ENCODE data around the gene PLXNA4. TPM values are rescaled to one million over a fixed set of nuclear protein-coding genes. Genes with fewer than 3 reads are reported as not detected.

Gene PLXNA4
- total RNA-seq, 1 experiment from 2014 or later: not detected

- TF ChIP-seq JUND (IDR thresholded peaks at IDR 0.05) (no peak), ELF1 (IDR thresholded peaks at IDR 0.05; ENCODE audit: borderline replicate concordance, low read depth) (no peak), YY1 (IDR thresholded peaks at IDR 0.05; ENCODE audit: extremely low read depth, insufficient replicate concordance, low read depth, low read length) (no peak), ZFX (IDR thresholded peaks at IDR 0.05) (no peak), POLR2AphosphoS5 (IDR thresholded peaks at IDR 0.05; ENCODE audit: low read depth, low read length) (no peak), EZH2phosphoT487 (IDR thresholded peaks at IDR 0.05; ENCODE audit: borderline replicate concordance) (no peak), EGR1 (IDR thresholded peaks at IDR 0.05; ENCODE audit: low read depth) (no peak), POLR2A (IDR thresholded peaks at IDR 0.05; ENCODE audit: borderline replicate concordance, extremely low read depth, insufficient read depth, insufficient read length) (no peak), CBX3 (IDR thresholded peaks at IDR 0.05; ENCODE audit: low read depth) (no peak), CTCF (IDR thresholded peaks at IDR 0.05 in 2 of 3, conservative IDR thresholded peaks at IDR 0.05 in 1 of 3; ENCODE audit: borderline replicate concordance in 1 of 3, insufficient read depth in 1 of 3, low read depth in 2 of 3, low read length in 2 of 3) (no peak), RAD21 (IDR thresholded peaks at IDR 0.05; ENCODE audit: low read depth) (no peak), MAX (IDR thresholded peaks at IDR 0.05) (no peak), TCF7L2 (IDR thresholded peaks at IDR 0.05; ENCODE audit: borderline replicate concordance, extremely low read depth, insufficient read depth, insufficient read length) (no peak)
- TF ChIP-seq, protein P1, sequence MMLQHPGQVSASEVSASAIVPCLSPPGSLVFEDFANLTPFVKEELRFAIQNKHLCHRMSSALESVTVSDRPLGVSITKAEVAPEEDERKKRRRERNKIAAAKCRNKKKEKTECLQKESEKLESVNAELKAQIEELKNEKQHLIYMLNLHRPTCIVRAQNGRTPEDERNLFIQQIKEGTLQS (IDR thresholded peaks at IDR 0.05): no peak
- TF ChIP-seq, protein P2, sequence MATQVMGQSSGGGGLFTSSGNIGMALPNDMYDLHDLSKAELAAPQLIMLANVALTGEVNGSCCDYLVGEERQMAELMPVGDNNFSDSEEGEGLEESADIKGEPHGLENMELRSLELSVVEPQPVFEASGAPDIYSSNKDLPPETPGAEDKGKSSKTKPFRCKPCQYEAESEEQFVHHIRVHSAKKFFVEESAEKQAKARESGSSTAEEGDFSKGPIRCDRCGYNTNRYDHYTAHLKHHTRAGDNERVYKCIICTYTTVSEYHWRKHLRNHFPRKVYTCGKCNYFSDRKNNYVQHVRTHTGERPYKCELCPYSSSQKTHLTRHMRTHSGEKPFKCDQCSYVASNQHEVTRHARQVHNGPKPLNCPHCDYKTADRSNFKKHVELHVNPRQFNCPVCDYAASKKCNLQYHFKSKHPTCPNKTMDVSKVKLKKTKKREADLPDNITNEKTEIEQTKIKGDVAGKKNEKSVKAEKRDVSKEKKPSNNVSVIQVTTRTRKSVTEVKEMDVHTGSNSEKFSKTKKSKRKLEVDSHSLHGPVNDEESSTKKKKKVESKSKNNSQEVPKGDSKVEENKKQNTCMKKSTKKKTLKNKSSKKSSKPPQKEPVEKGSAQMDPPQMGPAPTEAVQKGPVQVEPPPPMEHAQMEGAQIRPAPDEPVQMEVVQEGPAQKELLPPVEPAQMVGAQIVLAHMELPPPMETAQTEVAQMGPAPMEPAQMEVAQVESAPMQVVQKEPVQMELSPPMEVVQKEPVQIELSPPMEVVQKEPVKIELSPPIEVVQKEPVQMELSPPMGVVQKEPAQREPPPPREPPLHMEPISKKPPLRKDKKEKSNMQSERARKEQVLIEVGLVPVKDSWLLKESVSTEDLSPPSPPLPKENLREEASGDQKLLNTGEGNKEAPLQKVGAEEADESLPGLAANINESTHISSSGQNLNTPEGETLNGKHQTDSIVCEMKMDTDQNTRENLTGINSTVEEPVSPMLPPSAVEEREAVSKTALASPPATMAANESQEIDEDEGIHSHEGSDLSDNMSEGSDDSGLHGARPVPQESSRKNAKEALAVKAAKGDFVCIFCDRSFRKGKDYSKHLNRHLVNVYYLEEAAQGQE (IDR thresholded peaks at IDR 0.05; ENCODE audit: low read depth): no peak
- TF ChIP-seq, protein P3, sequence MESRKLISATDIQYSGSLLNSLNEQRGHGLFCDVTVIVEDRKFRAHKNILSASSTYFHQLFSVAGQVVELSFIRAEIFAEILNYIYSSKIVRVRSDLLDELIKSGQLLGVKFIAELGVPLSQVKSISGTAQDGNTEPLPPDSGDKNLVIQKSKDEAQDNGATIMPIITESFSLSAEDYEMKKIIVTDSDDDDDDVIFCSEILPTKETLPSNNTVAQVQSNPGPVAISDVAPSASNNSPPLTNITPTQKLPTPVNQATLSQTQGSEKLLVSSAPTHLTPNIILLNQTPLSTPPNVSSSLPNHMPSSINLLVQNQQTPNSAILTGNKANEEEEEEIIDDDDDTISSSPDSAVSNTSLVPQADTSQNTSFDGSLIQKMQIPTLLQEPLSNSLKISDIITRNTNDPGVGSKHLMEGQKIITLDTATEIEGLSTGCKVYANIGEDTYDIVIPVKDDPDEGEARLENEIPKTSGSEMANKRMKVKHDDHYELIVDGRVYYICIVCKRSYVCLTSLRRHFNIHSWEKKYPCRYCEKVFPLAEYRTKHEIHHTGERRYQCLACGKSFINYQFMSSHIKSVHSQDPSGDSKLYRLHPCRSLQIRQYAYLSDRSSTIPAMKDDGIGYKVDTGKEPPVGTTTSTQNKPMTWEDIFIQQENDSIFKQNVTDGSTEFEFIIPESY (IDR thresholded peaks at IDR 0.05; ENCODE audit: extremely low read depth, insufficient replicate concordance, low read length): no peak
- no peaks in the 10 kb centered on the region for H3K79me2 ChIP-seq (ENCODE audit: insufficient read depth, low read length)
- DNase-seq (ENCODE audit: low read depth, low spot score): no peak
- no peak overlapping the region for H2AFZ ChIP-seq (ENCODE audit: low read depth, low read length, poor library complexity, severe bottlenecking)
- H3K4me1 ChIP-seq (ENCODE audit: control insufficient read depth in 1 of 2, insufficient read depth in 2 of 2, low read length in 2 of 2): no peaks in the 10 kb centered on the region
- no TSS peak for BruUV-seq (replicated peaks)
- H3K27me3 ChIP-seq (ENCODE audit: insufficient read depth, low read length): peaks cover 57% of the 10 kb centered on the region; the same call in 1 of the 2 replicates
- no peak for ATAC-seq
- RAD21 ChIA-PET (ENCODE audit: low non-redundant PET in 1 of 2, low total read pairs in 2 of 2, uncharacterized antibody in 2 of 2, unreplicated experiment in 2 of 2): no interaction called here
- intact Hi-C loops (cut with micrococcal nuclease): no loop called here
- no peak overlapping the region for H3K4me2 ChIP-seq (ENCODE audit: low read length)
- no peak overlapping the region for H3K9ac ChIP-seq (ENCODE audit: low read length)
- H4K20me1 ChIP-seq (ENCODE audit: insufficient read depth): no peaks in the 10 kb centered on the region
- CTCF ChIA-PET: no interaction called here
- no peak overlapping the region for H3K4me3 ChIP-seq (replicated peaks in 1 of 2; ENCODE audit: low read depth in 1 of 2, low read length in 2 of 2)
- H3K9me3 ChIP-seq (ENCODE audit: control insufficient read depth in 1 of 2, insufficient read depth in 1 of 2, low read depth in 1 of 2, low read length in 2 of 2): no peaks in the 10 kb centered on the region
- H3K27ac ChIP-seq (ENCODE audit: low read depth, low read length): no peak overlapping the region
- H3K36me3 ChIP-seq (ENCODE audit: control insufficient read depth in 1 of 2, insufficient read depth in 2 of 2, low read length in 2 of 2): no peaks in the 10 kb centered on the region
- H3K9me2 ChIP-seq (ENCODE audit: insufficient read depth): no peaks in the 10 kb centered on the region
- POLR2A ChIA-PET: no interaction called here
Observed at GRCh38 chr7:132168239-132168638, 408.0 kb downstream of the PLXNA4 start.
